GM12878 (cell line): ENCODE measurements around the gene USP25. TPM values are rescaled to one million over a fixed set of nuclear protein-coding genes. Genes with fewer than 3 reads are reported as not detected.

ENCODE experiments used
- ATAC-seq: fragments of 200-7000 bp; cut with Tn5 transposase; 3 replicates; pipeline ENCODE4 v1.9.1; 2020; ENCODE audit warnings: mild to moderate bottlenecking, moderate library complexity
- BruUV-seq: library from RNA; stranded (reverse); fragments of 400-500 nt; replicated peaks from 2 replicates; lab custom pipeline; 2021; lab: Mats Ljungman, UMichigan
- CTCF ChIA-PET: fragments of 300-600 bp; sonication (Branson Sonifier 250); formaldehyde crosslinking; extraction: SDS; loops from one replicate; lab custom pipeline; 2021; ENCODE audit warnings: inconsistent platforms; lab: Yijun Ruan, JAX
- POLR2A ChIA-PET: fragments of 350-600 bp; formaldehyde crosslinking; extraction: SDS; loops from one replicate; lab custom pipeline; 2021; ENCODE audit warnings: inconsistent platforms; lab: Charles Lee
- RAD21 ChIA-PET: fragments of 300-600 bp; sonication (Branson Sonifier 250); formaldehyde crosslinking; loops from one replicate; lab custom pipeline; 2023; ENCODE audit warnings: antibody characterized with exemption; ENCODE audit not compliant: unreplicated experiment; lab: Charles Lee
- SMC1A ChIA-PET: fragments of 300-600 bp; sonication (Branson Sonifier 250); formaldehyde crosslinking; loops from one replicate; lab custom pipeline; 2023; ENCODE audit not compliant: unreplicated experiment, uncharacterized antibody; lab: Charles Lee
- DNase-seq: peaks from one replicate; pipeline ENCODE4 v3.0.0-alpha.2; 2011; ENCODE audit warnings: low read depth, low spot score
- FAIRE-seq: peaks from 3 replicates; lab custom pipeline; 2011; peaks lifted over from hg19 to GRCh38; lab: Jason Lieb, UNC
- H2AFZ ChIP-seq: 2 replicates; pipeline ENCODE4 v1.6.0; 2011; ENCODE audit warnings: low read depth, low read length, control low read depth; ENCODE audit not compliant: control insufficient read depth
- H3K27ac ChIP-seq: 2 replicates; pipeline ENCODE4 v1.5.1; 2011; ENCODE audit warnings: control low read depth; ENCODE audit not compliant: control insufficient read depth, insufficient read depth
- H3K27me3 ChIP-seq, 2 experiments: replicated peaks in 1 of 2; 2 replicates each; pipeline versions ENCODE4 v1.6.0 to v1.6.1; 2011; ENCODE audit warnings: low read length in 1 of 2; ENCODE audit not compliant: control insufficient read depth in 2 of 2, insufficient read depth in 2 of 2
- H3K36me3 ChIP-seq, 2 experiments: 2 replicates each; pipeline ENCODE4 v1.5.1; 2011; ENCODE audit warnings: low read length in 1 of 2; ENCODE audit not compliant: control insufficient read depth in 2 of 2, insufficient read depth in 2 of 2
- H3K4me1 ChIP-seq: 2 replicates; pipeline ENCODE4 v1.6.1; 2011; ENCODE audit warnings: mild to moderate bottlenecking, low read length, moderate library complexity, mixed read lengths; ENCODE audit not compliant: control insufficient read depth, insufficient read depth
- H3K4me2 ChIP-seq: 2 replicates; pipeline ENCODE4 v1.6.0; 2011; ENCODE audit warnings: control low read depth; ENCODE audit not compliant: control insufficient read depth, insufficient read depth
- H3K4me3 ChIP-seq: fragments of 200-600 bp; sonication (generic); 2 replicates; pipeline ENCODE4 v1.5.1; 2016
- H3K79me2 ChIP-seq: 2 replicates; pipeline ENCODE4 v1.6.0; 2011; ENCODE audit warnings: low read length; ENCODE audit not compliant: control insufficient read depth, insufficient read depth
- H3K9ac ChIP-seq: 2 replicates; pipeline ENCODE4 v1.8.0; 2011; ENCODE audit warnings: low read length, control low read depth, mixed read lengths; ENCODE audit not compliant: control insufficient read depth, insufficient read depth
- H3K9me3 ChIP-seq: replicated peaks from 3 replicates; pipeline ENCODE4 v1.5.1; 2011; ENCODE audit warnings: mild to moderate bottlenecking, low read length; ENCODE audit not compliant: control insufficient read depth, insufficient read depth
- H4K20me1 ChIP-seq: 2 replicates; pipeline ENCODE4 v1.6.0; 2011; ENCODE audit not compliant: control insufficient read depth, insufficient read depth
- CHD4 ChIP-seq: fragments of 200-600 bp; sonication (generic); IDR thresholded peaks from 2 replicates; pipeline ENCODE4 v1.6.1; 2016; ENCODE audit warnings: mild to moderate bottlenecking
- EED ChIP-seq: sonication (generic); IDR thresholded peaks from 2 replicates; pipeline ENCODE4 v1.6.1; 2016; ENCODE audit warnings: antibody characterized with exemption, low read depth
- EGR1 ChIP-seq, 2 experiments: IDR thresholded peaks; 1 replicate in 1 of 2; 2 replicates in 1 of 2; pipeline ENCODE4 v1.6.1; 2011 to 2012; ENCODE audit warnings: low read depth in 2 of 2, low read length in 2 of 2, borderline replicate concordance in 1 of 2, mild to moderate bottlenecking in 1 of 2, moderate library complexity in 1 of 2
- NRF1 ChIP-seq: conservative IDR thresholded peaks from 2 replicates; pipeline ENCODE4 v1.6.1; 2011; ENCODE audit warnings: mild to moderate bottlenecking, low read depth, low read length, improper control_type of control experiment
- PAX5 ChIP-seq: IDR thresholded peaks from 2 replicates; pipeline ENCODE4 v1.6.1; 2011; ENCODE audit warnings: low read depth, low read length, borderline replicate concordance
- RUNX3 ChIP-seq: IDR thresholded peaks from 2 replicates; pipeline ENCODE4 v1.6.1; 2012; ENCODE audit warnings: low read length, inconsistent platforms
- SMAD1 ChIP-seq: fragments of 450-650 bp; IDR thresholded peaks from 2 replicates; pipeline ENCODE4 v1.6.1; 2018; ENCODE audit warnings: mild to moderate bottlenecking, low read depth; ENCODE audit not compliant: partially characterized antibody
- SMC3 ChIP-seq: IDR thresholded peaks from 2 replicates; pipeline ENCODE4 v1.6.1; 2011; ENCODE audit warnings: low read length, improper control_type of control experiment, borderline replicate concordance
- SPI1 ChIP-seq: IDR thresholded peaks from 2 replicates; pipeline ENCODE4 v1.6.1; 2011; ENCODE audit warnings: low read depth, mild to moderate bottlenecking, low read length, moderate library complexity, borderline replicate concordance; ENCODE audit not compliant: insufficient read depth
- WRNIP1 ChIP-seq: IDR thresholded peaks from 2 replicates; pipeline ENCODE4 v1.6.1; 2011; ENCODE audit warnings: low read depth, low read length, improper control_type of control experiment, borderline replicate concordance
- ZNF217 ChIP-seq: fragments of 450-650 bp; IDR thresholded peaks from 2 replicates; pipeline ENCODE4 v1.6.1; 2017; ENCODE audit warnings: antibody characterized with exemption, mild to moderate bottlenecking
- WGBS: methylation state at CpG from one replicate; pipeline ENCODE4 v1.1.6; 2016; ENCODE audit warnings: low lambda C conversion rate; ENCODE audit not compliant: insufficient replicate concordance, insufficient coverage; ENCODE audit errors: missing lambda C conversion rate; 5-methylcytosine and 5-hydroxymethylcytosine counted together
- in situ Hi-C: fragments of 300-500 bp; cut with MboI; formaldehyde crosslinking; loops from 9 replicates; pipeline ENCODE4 v1.14.3; 2018; ENCODE audit warnings: mixed read lengths
- intact Hi-C: fragments of 100-400 bp; cut with micrococcal nuclease; formaldehyde crosslinking; loops from one replicate; pipeline ENCODE4 v1.14.2; 2022; ENCODE audit not compliant: unreplicated experiment
- polyA plus RNA-seq, 11 experiments: library from polyadenylated mRNA; depleted of rRNA in 4 of 11; unstranded in 6 of 11; stranded (reverse) in 5 of 11; fragments of >200 nt; fragmentation: Nextera tagmentation in 4 of 11; fragmentation: Illumina TruSeq in 1 of 11; extraction: Ambion mirVana in 4 of 11; extraction: Trizol in 1 of 11; gene quantifications; 1 replicate in 1 of 11; 2 replicates in 10 of 11; pipeline versions ENCODE4 v1.2.1 to v1.2.3, GENCODE V29; 2011 to 2016; ENCODE audit warnings: inconsistent platforms in 2 of 11, missing spikeins in 2 of 11, low read depth in 1 of 11
- total RNA-seq, 4 experiments: library from RNA; depleted of rRNA in 3 of 4; stranded (reverse); fragments of >200 nt in 3 of 4; fragmentation: Illumina TruSeq in 1 of 4; extraction: Trizol in 1 of 4; gene quantifications; 2 replicates each; pipeline versions ENCODE4 v1.2.1 to v1.2.3, GENCODE V29; 2013 to 2021
- TF ChIP-seq, protein P1 (sequence below): fragments of 450-650 bp; IDR thresholded peaks from 2 replicates; pipeline ENCODE4 v1.6.1; 2014; ENCODE audit warnings: mild to moderate bottlenecking
- TF ChIP-seq, protein P2 (sequence below): IDR thresholded peaks from 2 replicates; pipeline ENCODE4 v1.6.1; 2011; ENCODE audit warnings: borderline replicate concordance, low read depth, mild to moderate bottlenecking, moderate library complexity, mixed read lengths, low read length; ENCODE audit not compliant: insufficient read depth; ENCODE audit errors: extremely low read length

Gene USP25
- total and polyA plus RNA-seq, 10 of the 15 experiments (the other 5 are each of a cell fraction or from before 2014, with no cell fraction given) = 1.5 to 31.3 (median 23.4) TPM

GRCh38 chr21:15719976-15720375 is 9.8 kb upstream of the USP25 start (continued):
- TF ChIP-seq SMAD1 (no peak), EED (no peak), EGR1 (IDR thresholded peaks at IDR 0.05; ENCODE audit: borderline replicate concordance in 1 of 2, low read depth in 2 of 2, low read length in 2 of 2) (no peak)
- TF ChIP-seq, protein P1, sequence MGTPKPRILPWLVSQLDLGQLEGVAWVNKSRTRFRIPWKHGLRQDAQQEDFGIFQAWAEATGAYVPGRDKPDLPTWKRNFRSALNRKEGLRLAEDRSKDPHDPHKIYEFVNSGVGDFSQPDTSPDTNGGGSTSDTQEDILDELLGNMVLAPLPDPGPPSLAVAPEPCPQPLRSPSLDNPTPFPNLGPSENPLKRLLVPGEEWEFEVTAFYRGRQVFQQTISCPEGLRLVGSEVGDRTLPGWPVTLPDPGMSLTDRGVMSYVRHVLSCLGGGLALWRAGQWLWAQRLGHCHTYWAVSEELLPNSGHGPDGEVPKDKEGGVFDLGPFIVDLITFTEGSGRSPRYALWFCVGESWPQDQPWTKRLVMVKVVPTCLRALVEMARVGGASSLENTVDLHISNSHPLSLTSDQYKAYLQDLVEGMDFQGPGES = no peak
- TF ChIP-seq, protein P2, sequence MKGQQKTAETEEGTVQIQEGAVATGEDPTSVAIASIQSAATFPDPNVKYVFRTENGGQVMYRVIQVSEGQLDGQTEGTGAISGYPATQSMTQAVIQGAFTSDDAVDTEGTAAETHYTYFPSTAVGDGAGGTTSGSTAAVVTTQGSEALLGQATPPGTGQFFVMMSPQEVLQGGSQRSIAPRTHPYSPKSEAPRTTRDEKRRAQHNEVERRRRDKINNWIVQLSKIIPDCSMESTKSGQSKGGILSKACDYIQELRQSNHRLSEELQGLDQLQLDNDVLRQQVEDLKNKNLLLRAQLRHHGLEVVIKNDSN = no peak
- TF ChIP-seq, all 136 proteins: peak for 0

DNA sequence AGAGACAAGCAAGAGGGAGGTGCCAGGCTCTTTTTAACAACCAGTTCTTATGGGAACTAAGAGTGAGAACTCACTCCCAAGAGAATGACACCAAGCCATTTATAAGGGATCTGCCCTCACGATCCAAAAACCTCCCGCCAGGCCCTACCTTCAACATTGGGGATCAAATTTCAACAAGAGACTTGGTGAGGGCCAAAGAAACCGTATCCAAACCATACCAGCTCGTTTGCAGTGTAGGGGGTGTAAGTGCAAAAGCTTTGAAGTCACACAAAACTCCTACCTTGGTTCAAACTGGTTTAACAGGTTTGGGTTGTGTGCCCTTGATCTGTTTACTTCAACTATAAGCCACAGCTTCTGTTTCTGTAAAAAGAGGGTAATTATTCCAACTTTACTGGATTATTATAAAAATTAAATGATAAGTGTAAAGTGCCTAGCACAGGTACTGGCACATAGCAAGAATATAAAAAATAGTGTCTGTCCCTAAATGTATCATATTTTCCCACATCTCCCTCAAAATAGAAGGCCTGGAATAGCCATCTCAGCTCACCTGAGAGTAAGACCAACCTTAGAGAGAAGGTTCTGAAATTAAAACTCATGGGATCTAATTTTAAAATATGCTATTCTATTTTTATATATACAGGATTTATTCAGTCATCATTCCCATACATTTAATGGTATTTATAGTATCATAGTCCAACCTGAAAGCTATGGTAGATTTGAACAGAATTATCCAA is 7.0 kb upstream of the USP25 start:
- Histone ChIP-seq H3K79me2 (no peaks in the 10 kb centered on the region), H3K36me3 (no peaks in the 10 kb centered on the region), H2AFZ (no peak overlapping the region), H3K4me3 (no peak overlapping the region), H3K27me3 (peaks cover 0 to 2% of the 10 kb centered on the region in 2 experiments; a peak in 1 of 4 replicates), H3K27ac (no peak overlapping the region), H3K4me2 (no peak overlapping the region), H3K9ac (no peak overlapping the region), H4K20me1 (no peaks in the 10 kb centered on the region), H3K4me1 (no peaks in the 10 kb centered on the region), H3K9me3 (no peaks in the 10 kb centered on the region)
- ChIA-PET RAD21 (no interaction called here), SMC1A (interaction anchor here (1.1 kb wide), 1 partner anchor 9 kb away, joined by 3 read pairs; no protein-coding TSS in a partner anchor), POLR2A (interaction anchor here (0.6 kb wide), 1 partner anchor 10 kb away, joined by 5 read pairs; no protein-coding TSS in a partner anchor), CTCF (no interaction called here)
- BruUV-seq = no TSS peak
- WGBS = 15% methylated on average over 4 of the region's 4 CpGs
- FAIRE-seq = no peak
- no peak for DNase-seq
- intact Hi-C loops = no loop called here
- TF ChIP-seq ZNF217 (no peak), RUNX3 (no peak), CHD4 (no peak), SPI1 (no peak), PAX5 (no peak), NRF1 (no peak), WRNIP1 (no peak), SMC3 (no peak)
- in situ Hi-C loops = no loop called here
- no peak for ATAC-seq
